Measurements from ENCODE around the gene TUBB1.

DNA sequence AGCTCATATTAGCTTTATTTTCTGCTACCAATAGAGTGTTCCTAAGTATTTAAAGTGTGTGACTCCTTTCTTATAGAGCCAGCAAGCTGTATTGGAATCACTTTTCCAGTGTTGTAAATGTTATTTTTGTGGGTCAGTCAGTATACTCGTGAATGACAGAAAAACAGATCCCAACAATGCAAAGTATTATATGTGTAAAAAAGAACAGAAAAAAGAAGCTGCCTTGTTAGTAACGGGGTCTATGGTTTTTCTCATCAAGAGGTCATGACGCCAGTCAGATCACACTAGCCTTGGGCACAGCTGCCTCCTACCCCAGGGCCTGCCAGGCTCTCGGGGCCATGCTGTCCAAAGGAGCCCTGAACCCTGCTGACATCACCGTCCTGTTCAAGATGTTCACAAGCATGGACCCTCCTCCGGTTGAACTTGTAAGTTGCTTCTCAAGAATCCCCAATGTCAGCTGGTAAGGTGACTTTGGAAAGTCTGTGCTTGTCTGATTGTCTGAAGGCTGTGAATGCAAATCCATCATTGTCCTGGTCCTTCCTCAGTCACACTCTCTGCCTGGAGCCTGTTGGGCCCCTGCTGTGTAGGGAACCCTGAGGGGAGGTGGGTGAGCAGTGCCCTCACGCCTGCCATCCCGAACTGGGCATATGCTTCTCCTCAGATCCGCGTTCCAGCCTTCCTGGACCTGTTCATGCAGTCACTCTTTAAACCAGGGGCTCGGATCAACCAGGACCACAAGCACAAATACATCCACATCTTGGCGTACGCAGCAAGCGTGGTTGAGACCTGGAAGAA lies 28.4 kb upstream of the TUBB1 start:
- TF ChIP-seq ATF2 (CRISPR knock-in tag; IDR thresholded peaks at IDR 0.05) (no peak), RFX5 (IDR thresholded peaks at IDR 0.05; ENCODE audit: low read depth, low read length) (no peak), MED8 (CRISPR knock-in tag; IDR thresholded peaks at IDR 0.05; ENCODE audit: insufficient replicate concordance) (no peak), POLR2A (IDR thresholded peaks at IDR 0.05; ENCODE audit: insufficient read depth in 1 of 2, low read depth in 2 of 2, low read length in 2 of 2) (no peak), JUNB (CRISPR knock-in tag; IDR thresholded peaks at IDR 0.05; ENCODE audit: borderline replicate concordance) (no peak), RAD21 (CRISPR knock-in tag; IDR thresholded peaks at IDR 0.05) (no peak), PHF8 (CRISPR knock-in tag; IDR thresholded peaks at IDR 0.05) (no peak), MYC (CRISPR knock-in tag; IDR thresholded peaks at IDR 0.05; ENCODE audit: borderline replicate concordance) (no peak), EZH2 (conservative IDR thresholded peaks at IDR 0.05; ENCODE audit: low read depth, low read length) (no peak), ZFP36 (IDR thresholded peaks at IDR 0.05; ENCODE audit: borderline replicate concordance, low read depth, low read length, partially characterized antibody) (no peak), ZNF629 (CRISPR knock-in tag; conservative IDR thresholded peaks at IDR 0.05) (no peak), MAFF (IDR thresholded peaks at IDR 0.05; ENCODE audit: low read depth, low read length) (no peak)
- TF ChIP-seq, protein P1, sequence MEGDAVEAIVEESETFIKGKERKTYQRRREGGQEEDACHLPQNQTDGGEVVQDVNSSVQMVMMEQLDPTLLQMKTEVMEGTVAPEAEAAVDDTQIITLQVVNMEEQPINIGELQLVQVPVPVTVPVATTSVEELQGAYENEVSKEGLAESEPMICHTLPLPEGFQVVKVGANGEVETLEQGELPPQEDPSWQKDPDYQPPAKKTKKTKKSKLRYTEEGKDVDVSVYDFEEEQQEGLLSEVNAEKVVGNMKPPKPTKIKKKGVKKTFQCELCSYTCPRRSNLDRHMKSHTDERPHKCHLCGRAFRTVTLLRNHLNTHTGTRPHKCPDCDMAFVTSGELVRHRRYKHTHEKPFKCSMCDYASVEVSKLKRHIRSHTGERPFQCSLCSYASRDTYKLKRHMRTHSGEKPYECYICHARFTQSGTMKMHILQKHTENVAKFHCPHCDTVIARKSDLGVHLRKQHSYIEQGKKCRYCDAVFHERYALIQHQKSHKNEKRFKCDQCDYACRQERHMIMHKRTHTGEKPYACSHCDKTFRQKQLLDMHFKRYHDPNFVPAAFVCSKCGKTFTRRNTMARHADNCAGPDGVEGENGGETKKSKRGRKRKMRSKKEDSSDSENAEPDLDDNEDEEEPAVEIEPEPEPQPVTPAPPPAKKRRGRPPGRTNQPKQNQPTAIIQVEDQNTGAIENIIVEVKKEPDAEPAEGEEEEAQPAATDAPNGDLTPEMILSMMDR (CRISPR knock-in tag; IDR thresholded peaks at IDR 0.05) = no peak
